SK-N-MC (cell line): ENCODE measurements around the gene RDX.

Source experiments
- EZH2 ChIP-seq: fragments of 200-600 bp; sonication (generic); IDR thresholded peaks from one replicate; pipeline ENCODE4 v1.6.1; 2017; ENCODE audit warnings: antibody characterized with exemption
- FOXP2 ChIP-seq: optimal IDR thresholded peaks from 2 replicates; pipeline ENCODE3; 2011; ENCODE audit warnings: mild to moderate bottlenecking, moderate library complexity; ENCODE audit not compliant: insufficient read depth; ENCODE audit errors: extremely low read length, control extremely low read depth
- POLR2AphosphoS5 ChIP-seq: IDR thresholded peaks from 2 replicates; pipeline ENCODE4 v1.6.1; 2012; ENCODE audit warnings: mild to moderate bottlenecking, low read depth, low read length, borderline replicate concordance

- no peak for TF ChIP-seq POLR2AphosphoS5
- TF ChIP-seq EZH2, result no peak
- no peak for TF ChIP-seq FOXP2
Measured at GRCh38 chr11:110268441-110268840, 28.0 kb downstream of the RDX start.
